Keratinocyte (primary cell): ENCODE results near the gene SLC37A3. TPM values are rescaled to one million over a fixed set of nuclear protein-coding genes. Genes with fewer than 3 reads are reported as not detected.

Experiments
- DNase-seq: peaks from one replicate; pipeline ENCODE4 v3.0.0-alpha.2; 2011; ENCODE audit warnings: low read depth, missing footprints, low spot score
- FAIRE-seq: peaks from 2 replicates; lab custom pipeline; 2011; peaks lifted over from hg19 to GRCh38; lab: Jason Lieb, UNC
- H2AFZ ChIP-seq: 2 replicates; pipeline ENCODE4 v1.6.0; 2012; ENCODE audit warnings: low read length, control low read depth, inconsistent platforms; ENCODE audit not compliant: control insufficient read depth
- H3K27ac ChIP-seq: 2 replicates; pipeline ENCODE4 v1.5.1; 2011; ENCODE audit warnings: low read length; ENCODE audit not compliant: control insufficient read depth, insufficient read depth
- H3K27me3 ChIP-seq: 3 replicates; pipeline ENCODE4 v1.6.0; 2011; ENCODE audit warnings: low read length; ENCODE audit not compliant: control insufficient read depth, insufficient read depth; ENCODE audit errors: extremely low read depth
- H3K36me3 ChIP-seq, 2 experiments: 2 replicates in 1 of 2; 3 replicates in 1 of 2; pipeline ENCODE4 v1.5.1; 2011; ENCODE audit warnings: low read length in 2 of 2, mild to moderate bottlenecking in 1 of 2; ENCODE audit not compliant: control insufficient read depth in 2 of 2, insufficient read depth in 2 of 2; ENCODE audit errors: extremely low read depth in 1 of 2
- H3K4me1 ChIP-seq: 3 replicates; pipeline ENCODE4 v1.5.1; 2011; ENCODE audit warnings: low read length; ENCODE audit not compliant: control insufficient read depth, insufficient read depth; ENCODE audit errors: extremely low read depth
- H3K4me2 ChIP-seq: 3 replicates; pipeline ENCODE4 v1.6.0; 2011; ENCODE audit warnings: low read depth, low read length; ENCODE audit not compliant: control insufficient read depth, insufficient read depth; ENCODE audit errors: extremely low read depth
- H3K4me3 ChIP-seq, 3 experiments: fragments of 200-600 bp in 1 of 3; sonication (generic) in 1 of 3; 2 replicates in 2 of 3; 3 replicates in 1 of 3; pipeline ENCODE4 v1.5.1; 2011 to 2016; ENCODE audit warnings: low read length in 3 of 3, mild to moderate bottlenecking in 3 of 3, control low read depth in 2 of 3, inconsistent platforms in 1 of 3, low read depth in 1 of 3, mixed read lengths in 1 of 3, mixed run types in 1 of 3, moderate library complexity in 1 of 3; ENCODE audit not compliant: control insufficient read depth in 2 of 3, insufficient read depth in 2 of 3; ENCODE audit errors: extremely low read depth in 1 of 3
- H3K79me2 ChIP-seq: 2 replicates; pipeline ENCODE4 v1.6.0; 2012; ENCODE audit warnings: low read length; ENCODE audit not compliant: control insufficient read depth, insufficient read depth
- H3K9ac ChIP-seq: 3 replicates; pipeline ENCODE4 v1.6.0; 2011; ENCODE audit warnings: low read length; ENCODE audit not compliant: control insufficient read depth, insufficient read depth; ENCODE audit errors: extremely low read depth
- H3K9me1 ChIP-seq: 3 replicates; pipeline ENCODE4 v1.6.0; 2011; ENCODE audit warnings: low read length; ENCODE audit not compliant: control insufficient read depth, insufficient read depth; ENCODE audit errors: extremely low read depth
- H3K9me3 ChIP-seq: 2 replicates; pipeline ENCODE4 v1.5.1; 2012; ENCODE audit warnings: low read depth, low read length; ENCODE audit not compliant: control insufficient read depth
- H4K20me1 ChIP-seq: 3 replicates; pipeline ENCODE4 v1.6.0; 2011; ENCODE audit warnings: low read length; ENCODE audit not compliant: control insufficient read depth, insufficient read depth; ENCODE audit errors: extremely low read depth
- CTCF ChIP-seq, 3 experiments: IDR thresholded peaks in 1 of 3; conservative IDR thresholded peaks in 1 of 3; optimal IDR thresholded peaks in 1 of 3; 2 replicates in 2 of 3; 3 replicates in 1 of 3; pipeline versions ENCODE3 to v1.5.1; 2011; ENCODE audit warnings: low read length in 3 of 3, mild to moderate bottlenecking in 3 of 3, moderate library complexity in 2 of 3, control low read depth in 1 of 3, inconsistent platforms in 1 of 3; ENCODE audit not compliant: insufficient read depth in 2 of 3; ENCODE audit errors: extremely low read depth in 1 of 3
- EZH2 ChIP-seq: IDR thresholded peaks from one replicate; pipeline ENCODE4 v1.6.1; 2012; ENCODE audit warnings: inconsistent platforms, mild to moderate bottlenecking, low read length, moderate library complexity
- dilution Hi-C: fragments of 300-500 bp; cut with MboI; formaldehyde crosslinking; loops from one replicate; pipeline ENCODE4 v1.7.0; 2020; ENCODE audit warnings: low sequenced_read_pairs; ENCODE audit not compliant: extremely low pct_ligation_motif_present
- polyA plus RNA-seq, 5 experiments: library from polyadenylated mRNA; depleted of rRNA in 3 of 5; stranded (reverse) in 3 of 5; stranded (forward) in 1 of 5; unstranded in 1 of 5; fragments of >200 nt; gene quantifications; 1 replicate in 1 of 5; 2 replicates in 3 of 5; 3 replicates in 1 of 5; pipeline versions ENCODE4 v1.2.1 to v1.2.3, GENCODE V29; 2011 to 2012; ENCODE audit warnings: missing spikeins in 2 of 5, low read depth in 1 of 5, low replicate concordance in 1 of 5

SLC37A3 gene
- polyA plus RNA-seq, 1 donor (not counting 4 experiments of a cell fraction or from before 2014, with no cell fraction given): 51.4 TPM

DNA sequence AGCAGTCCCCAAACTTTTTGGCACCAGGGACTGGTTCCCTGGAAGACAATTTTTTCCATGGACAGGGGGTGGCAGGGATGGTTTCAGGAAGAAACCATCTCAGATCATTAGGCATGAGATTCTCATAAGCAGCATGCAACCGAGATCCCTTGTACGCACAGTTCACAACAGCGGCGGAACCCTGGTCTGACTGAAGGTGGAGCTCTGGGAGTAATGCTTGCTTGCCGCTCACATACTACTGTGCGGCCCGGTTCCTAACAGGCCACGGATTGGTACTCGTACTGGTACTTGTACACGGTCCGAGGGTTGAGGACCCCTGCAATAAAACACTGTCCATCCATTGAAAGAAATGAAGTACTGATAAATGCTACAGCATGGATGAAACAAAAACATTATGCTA lies 48.1 kb upstream of the SLC37A3 start:
- Histone ChIP-seq H3K36me3 (no peaks in the 10 kb centered on the region), H3K9me1 (no peaks in the 10 kb centered on the region), H3K27ac (no peak overlapping the region), H3K27me3 (no peaks in the 10 kb centered on the region), H2AFZ (no peak overlapping the region), H3K79me2 (no peaks in the 10 kb centered on the region), H3K9ac (no peak overlapping the region), H3K4me2 (no peak overlapping the region), H4K20me1 (no peaks in the 10 kb centered on the region), H3K4me1 (no peaks in the 10 kb centered on the region), H3K4me3 (no peak overlapping the region), H3K9me3 (no peaks in the 10 kb centered on the region)
- TF ChIP-seq CTCF (optimal IDR thresholded peaks at IDR 0.05 in 1 of 3, IDR thresholded peaks at IDR 0.05 in 1 of 3, conservative IDR thresholded peaks at IDR 0.05 in 1 of 3; ENCODE audit: extremely low read depth in 1 of 3, insufficient read depth in 2 of 3, low read length in 3 of 3) (peak in 1 of 3 experiments; percentile 7), EZH2 (no peak)
- no peak for FAIRE-seq
- dilution Hi-C loops: no loop called here
- no peak for DNase-seq

DNA sequence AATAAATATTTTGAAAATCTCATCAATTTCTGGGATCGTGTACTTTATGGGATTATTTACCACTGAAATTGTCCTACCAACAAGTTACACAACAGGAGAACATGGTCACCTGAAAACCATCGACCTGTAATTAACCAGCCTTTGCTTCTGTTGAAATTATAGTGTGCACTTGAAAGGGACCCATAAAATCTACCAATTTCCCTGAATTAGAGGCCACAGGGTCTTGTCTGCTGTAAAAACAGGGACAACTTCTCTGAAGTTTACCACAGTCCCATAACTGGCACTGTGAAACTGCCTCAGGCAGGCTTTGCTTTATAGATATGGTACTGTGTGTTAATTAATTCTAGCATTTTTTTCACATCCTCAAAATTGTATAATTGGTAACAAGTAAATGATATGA lies 43.2 kb upstream of the SLC37A3 start:
- FAIRE-seq: no peak
- no peak for DNase-seq
- Histone ChIP-seq H3K79me2 (no peaks in the 10 kb centered on the region), H3K4me3 (no peak overlapping the region), H3K4me1 (no peaks in the 10 kb centered on the region), H3K27ac (no peak overlapping the region), H3K9me1 (no peaks in the 10 kb centered on the region), H3K9ac (no peak overlapping the region), H4K20me1 (no peaks in the 10 kb centered on the region), H3K9me3 (no peaks in the 10 kb centered on the region), H3K36me3 (no peaks in the 10 kb centered on the region), H3K4me2 (no peak overlapping the region), H3K27me3 (no peaks in the 10 kb centered on the region), H2AFZ (no peak overlapping the region)
- TF ChIP-seq EZH2: no peak
- no peak for TF ChIP-seq CTCF (optimal IDR thresholded peaks at IDR 0.05 in 1 of 3, IDR thresholded peaks at IDR 0.05 in 1 of 3, conservative IDR thresholded peaks at IDR 0.05 in 1 of 3; ENCODE audit: extremely low read depth in 1 of 3, insufficient read depth in 2 of 3, low read length in 3 of 3)
- dilution Hi-C loops: no loop called here
